SK-N-SH (cell line): ENCODE data around the gene GNG4.

Experiments
- POLR2AphosphoS5 ChIP-seq: IDR thresholded peaks from 2 replicates; pipeline ENCODE4 v1.6.1; 2012; ENCODE audit warnings: low read depth, low read length
- RAD21 ChIP-seq: IDR thresholded peaks from 2 replicates; pipeline ENCODE4 v1.6.1; 2012; ENCODE audit warnings: mild to moderate bottlenecking, low read length
- SIN3A ChIP-seq: IDR thresholded peaks from 2 replicates; pipeline ENCODE4 v1.6.1; 2012; ENCODE audit warnings: low read depth, mild to moderate bottlenecking, low read length, moderate library complexity, borderline replicate concordance
- YY1 ChIP-seq: IDR thresholded peaks from 2 replicates; pipeline ENCODE4 v1.4.0; 2012; ENCODE audit warnings: low read depth, mild to moderate bottlenecking
- TF ChIP-seq, protein P1 (sequence below): fragments of 200-600 bp; sonication (generic); IDR thresholded peaks from 2 replicates; pipeline ENCODE4 v1.6.1; 2017; ENCODE audit warnings: antibody characterized with exemption, mild to moderate bottlenecking, moderate library complexity

DNA sequence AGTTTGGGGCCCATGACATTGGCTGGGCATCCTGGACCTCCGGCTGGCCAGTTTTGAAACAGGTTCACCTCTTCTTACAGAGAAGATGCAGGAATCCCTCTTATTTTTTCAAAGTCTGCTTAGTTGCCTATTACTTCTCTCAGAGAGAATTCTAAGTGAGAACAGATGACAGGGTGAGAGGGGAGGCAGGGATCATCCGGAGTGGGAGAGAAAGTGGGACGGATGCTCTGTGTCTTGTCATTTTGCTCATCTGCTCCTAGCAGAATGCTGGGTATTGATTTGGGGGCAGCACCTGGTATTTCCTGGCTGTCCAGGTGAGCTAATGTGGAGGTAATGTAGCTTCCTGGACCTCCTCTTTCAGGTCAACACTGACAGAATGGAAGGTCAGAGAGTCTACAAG, 32.4 kb downstream of the GNG4 start:
- TF ChIP-seq, protein P1, sequence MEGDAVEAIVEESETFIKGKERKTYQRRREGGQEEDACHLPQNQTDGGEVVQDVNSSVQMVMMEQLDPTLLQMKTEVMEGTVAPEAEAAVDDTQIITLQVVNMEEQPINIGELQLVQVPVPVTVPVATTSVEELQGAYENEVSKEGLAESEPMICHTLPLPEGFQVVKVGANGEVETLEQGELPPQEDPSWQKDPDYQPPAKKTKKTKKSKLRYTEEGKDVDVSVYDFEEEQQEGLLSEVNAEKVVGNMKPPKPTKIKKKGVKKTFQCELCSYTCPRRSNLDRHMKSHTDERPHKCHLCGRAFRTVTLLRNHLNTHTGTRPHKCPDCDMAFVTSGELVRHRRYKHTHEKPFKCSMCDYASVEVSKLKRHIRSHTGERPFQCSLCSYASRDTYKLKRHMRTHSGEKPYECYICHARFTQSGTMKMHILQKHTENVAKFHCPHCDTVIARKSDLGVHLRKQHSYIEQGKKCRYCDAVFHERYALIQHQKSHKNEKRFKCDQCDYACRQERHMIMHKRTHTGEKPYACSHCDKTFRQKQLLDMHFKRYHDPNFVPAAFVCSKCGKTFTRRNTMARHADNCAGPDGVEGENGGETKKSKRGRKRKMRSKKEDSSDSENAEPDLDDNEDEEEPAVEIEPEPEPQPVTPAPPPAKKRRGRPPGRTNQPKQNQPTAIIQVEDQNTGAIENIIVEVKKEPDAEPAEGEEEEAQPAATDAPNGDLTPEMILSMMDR: no peak
- TF ChIP-seq SIN3A (no peak), RAD21 (no peak), YY1 (no peak), POLR2AphosphoS5 (no peak)
